Sigmoid colon (tissue), 7 donors: ENCODE results near the gene OLFML1. TPM values are rescaled to one million over a fixed set of nuclear protein-coding genes. Genes with fewer than 3 reads are reported as not detected.

Source experiments
- DNase-seq: peaks from one replicate; pipeline ENCODE4 v3.0.0-alpha.2; 2019
- H3K27ac ChIP-seq, 4 donors: fragments of 200-600 bp; sonication (generic); one replicate each; pipeline ENCODE4 v1.5.1; 2016 to 2019; ENCODE audit warnings: mild to moderate bottlenecking in 1 of 4
- H3K27me3 ChIP-seq, 3 donors: fragments of 200-600 bp; sonication (generic); one replicate each; pipeline ENCODE4 v1.5.1; 2019; ENCODE audit warnings: mild to moderate bottlenecking in 1 of 3
- H3K36me3 ChIP-seq, 4 donors: fragments of 200-600 bp; sonication (generic); one replicate each; pipeline ENCODE4 v1.5.1; 2016 to 2019
- H3K4me1 ChIP-seq, 4 donors: fragments of 200-600 bp; sonication (generic); one replicate each; pipeline ENCODE4 v1.5.1; 2017 to 2019
- H3K4me3 ChIP-seq, 4 donors: fragments of 200-600 bp; sonication (generic); one replicate each; pipeline ENCODE4 v1.5.1; 2017 to 2019; ENCODE audit warnings: mild to moderate bottlenecking in 2 of 4, moderate library complexity in 1 of 4
- H3K9me3 ChIP-seq, 4 donors: fragments of 200-600 bp in 3 of 4; sonication (generic) in 3 of 4; one replicate each; pipeline versions ENCODE4 v1.5.1 to v1.6.1; 2013 to 2019
- EP300 ChIP-seq, 4 donors: sonication (generic); formaldehyde crosslinking; IDR thresholded peaks; one replicate each; pipeline ENCODE4 v1.6.1; 2017; ENCODE audit warnings: antibody characterized with exemption in 4 of 4
- POLR2A ChIP-seq, 2 donors: fragments of 450-650 bp; IDR thresholded peaks; one replicate each; pipeline ENCODE4 v1.6.1; 2016; ENCODE audit warnings: antibody characterized with exemption in 2 of 2, mild to moderate bottlenecking in 2 of 2, moderate library complexity in 2 of 2
- POLR2AphosphoS5 ChIP-seq, 4 donors: sonication (generic); formaldehyde crosslinking; IDR thresholded peaks; one replicate each; pipeline ENCODE4 v1.6.1; 2017; ENCODE audit warnings: antibody characterized with exemption in 4 of 4
- WGBS, 2 donors: extraction: QIAGEN DNeasy Blood & Tissue Kit; methylation state at CpG; one replicate each; pipeline ENCODE4 v1.1.7; 2013; 5-methylcytosine and 5-hydroxymethylcytosine counted together
- intact Hi-C: fragments of 100-400 bp; cut with DNase I; formaldehyde crosslinking; loops from one replicate; pipeline ENCODE4 v1.15.1; 2023
- polyA plus RNA-seq, 3 donors: library from polyadenylated mRNA; stranded (reverse); fragments of 200-250 nt; gene quantifications; one replicate each; pipeline ENCODE4 v1.2.3, GENCODE V29; 2013
- total RNA-seq, 4 donors: library from RNA; depleted of rRNA; stranded (reverse); fragments of >200 nt; gene quantifications; one replicate each; pipeline ENCODE4 v1.1.0, GENCODE V29; 2016
- TF ChIP-seq, protein P1 (sequence below), 4 experiments: fragments of 450-650 bp in 3 of 4; fragments of 200-600 bp in 1 of 4; IDR thresholded peaks; one replicate each; pipeline ENCODE4 v1.5.1; 2016 to 2019; ENCODE audit warnings: antibody characterized with exemption in 4 of 4, mild to moderate bottlenecking in 3 of 4, moderate library complexity in 2 of 4
- donor health status: healthy with polysubstance abuse.
- donor health status: Bipolar disorder and iron deficiency.
- donor health status: healthy.

OLFML1 gene
- total and polyA plus RNA-seq, 7 donors = 1.8 to 14.7 (median 4.9) TPM; not detected in 1

DNA sequence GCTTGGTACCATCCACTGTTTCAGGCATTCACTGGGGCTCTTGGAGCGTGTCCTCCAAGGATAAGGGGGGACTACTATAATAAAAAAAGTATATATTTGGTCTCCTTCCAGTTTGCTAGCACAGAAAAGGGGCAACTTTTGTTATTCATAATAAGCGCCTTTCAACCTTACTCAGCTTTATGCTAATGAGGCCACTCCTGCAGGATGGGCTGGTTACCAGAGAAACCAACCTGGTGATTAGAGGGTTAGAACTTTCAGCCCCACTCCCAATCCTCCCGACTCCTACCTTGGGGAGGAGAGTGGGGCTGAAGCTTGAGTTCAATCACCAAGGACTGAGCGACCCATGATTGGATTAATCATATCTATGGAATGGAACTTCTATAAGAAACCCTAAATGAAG lies 60.3 kb downstream of the OLFML1 start:
- Histone ChIP-seq H3K4me3 (no peak overlapping the region), H3K27ac (no peak overlapping the region), H3K4me1 (no peaks in the 10 kb centered on the region), H3K27me3 (no peaks in the 10 kb centered on the region), H3K9me3 (no peaks in the 10 kb centered on the region), H3K36me3 (no peaks in the 10 kb centered on the region)
- no peak for DNase-seq
- no peak for TF ChIP-seq POLR2AphosphoS5 (IDR thresholded peaks at IDR 0.05)
- TF ChIP-seq EP300 (IDR thresholded peaks at IDR 0.05) = no peak
- no peak for TF ChIP-seq POLR2A (IDR thresholded peaks at IDR 0.05)
- TF ChIP-seq, protein P1, sequence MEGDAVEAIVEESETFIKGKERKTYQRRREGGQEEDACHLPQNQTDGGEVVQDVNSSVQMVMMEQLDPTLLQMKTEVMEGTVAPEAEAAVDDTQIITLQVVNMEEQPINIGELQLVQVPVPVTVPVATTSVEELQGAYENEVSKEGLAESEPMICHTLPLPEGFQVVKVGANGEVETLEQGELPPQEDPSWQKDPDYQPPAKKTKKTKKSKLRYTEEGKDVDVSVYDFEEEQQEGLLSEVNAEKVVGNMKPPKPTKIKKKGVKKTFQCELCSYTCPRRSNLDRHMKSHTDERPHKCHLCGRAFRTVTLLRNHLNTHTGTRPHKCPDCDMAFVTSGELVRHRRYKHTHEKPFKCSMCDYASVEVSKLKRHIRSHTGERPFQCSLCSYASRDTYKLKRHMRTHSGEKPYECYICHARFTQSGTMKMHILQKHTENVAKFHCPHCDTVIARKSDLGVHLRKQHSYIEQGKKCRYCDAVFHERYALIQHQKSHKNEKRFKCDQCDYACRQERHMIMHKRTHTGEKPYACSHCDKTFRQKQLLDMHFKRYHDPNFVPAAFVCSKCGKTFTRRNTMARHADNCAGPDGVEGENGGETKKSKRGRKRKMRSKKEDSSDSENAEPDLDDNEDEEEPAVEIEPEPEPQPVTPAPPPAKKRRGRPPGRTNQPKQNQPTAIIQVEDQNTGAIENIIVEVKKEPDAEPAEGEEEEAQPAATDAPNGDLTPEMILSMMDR (IDR thresholded peaks at IDR 0.05) = no peak
- 92 to 94% methylated on average over 4 of the region's 4 CpGs for WGBS, 2 donors
- intact Hi-C loops = no loop called here

DNA sequence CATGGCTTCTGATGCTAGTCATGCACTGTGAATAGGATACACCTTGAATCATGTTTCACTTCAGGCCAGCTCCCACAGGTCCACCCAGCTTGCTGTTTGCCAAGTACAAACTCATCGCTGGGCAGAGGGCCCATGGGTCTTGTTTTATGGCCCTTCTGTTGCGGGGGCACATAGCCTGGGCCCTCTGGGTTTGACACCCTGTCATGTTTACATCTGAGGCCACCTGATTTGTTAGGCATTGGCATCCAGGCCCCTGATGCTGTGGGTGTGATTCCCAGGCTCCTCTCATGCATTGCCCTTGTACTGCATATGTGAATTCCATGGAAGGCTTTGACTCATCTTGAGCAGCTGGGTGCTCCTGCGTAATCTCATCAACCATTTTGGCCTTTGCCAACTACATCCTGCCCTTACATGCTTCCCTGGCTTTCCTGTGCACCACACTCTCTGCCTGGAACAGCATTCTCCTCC lies 61.1 kb downstream of the OLFML1 start:
- DNase-seq = no peak
- H3K27ac ChIP-seq = no peak overlapping the region
- TF ChIP-seq EP300 (IDR thresholded peaks at IDR 0.05) (no peak), POLR2AphosphoS5 (IDR thresholded peaks at IDR 0.05) (no peak)
- 84 to 96% methylated on average over 3 of the region's 3 CpGs for WGBS, 2 donors
- no peak overlapping the region for H3K4me3 ChIP-seq
- intact Hi-C loops = no loop called here
- H3K27me3 ChIP-seq = no peaks in the 10 kb centered on the region
- no peaks in the 10 kb centered on the region for H3K9me3 ChIP-seq
- no peaks in the 10 kb centered on the region for H3K36me3 ChIP-seq
- no peaks in the 10 kb centered on the region for H3K4me1 ChIP-seq

DNA sequence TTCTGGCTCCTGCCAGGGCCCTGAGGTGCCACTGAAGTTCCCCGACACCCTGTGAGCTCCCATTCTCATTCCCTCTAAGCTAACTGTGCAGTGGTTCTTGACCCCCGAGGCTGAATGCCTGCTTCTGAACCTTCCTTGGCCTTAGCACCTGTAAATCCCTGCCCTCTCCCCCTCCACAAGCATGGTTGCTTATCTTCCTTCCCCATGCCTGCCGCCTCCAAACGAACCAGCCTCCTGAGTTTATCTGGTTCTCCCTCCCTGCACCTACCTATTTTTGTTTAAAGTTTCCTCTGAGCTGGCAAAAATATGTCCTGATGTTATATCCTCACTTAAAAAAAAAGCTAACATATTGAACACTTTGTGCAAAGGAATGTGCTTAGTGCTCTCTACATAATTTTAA lies 62.4 kb downstream of the OLFML1 start:
- no peak for DNase-seq
- intact Hi-C loops = no loop called here
- H3K4me3 ChIP-seq = no peak overlapping the region
- H3K27ac ChIP-seq = no peak overlapping the region
- no peaks in the 10 kb centered on the region for H3K4me1 ChIP-seq
- no peaks in the 10 kb centered on the region for H3K27me3 ChIP-seq
- TF ChIP-seq, protein P1 (IDR thresholded peaks at IDR 0.05) = no peak
- no peak for TF ChIP-seq POLR2A (IDR thresholded peaks at IDR 0.05)
- no peak for TF ChIP-seq POLR2AphosphoS5 (IDR thresholded peaks at IDR 0.05)
- no peak for TF ChIP-seq EP300 (IDR thresholded peaks at IDR 0.05)
- WGBS, 2 donors = 82 to 90% methylated on average over 4 of the region's 4 CpGs
- no peaks in the 10 kb centered on the region for H3K36me3 ChIP-seq
- H3K9me3 ChIP-seq = no peaks in the 10 kb centered on the region

DNA sequence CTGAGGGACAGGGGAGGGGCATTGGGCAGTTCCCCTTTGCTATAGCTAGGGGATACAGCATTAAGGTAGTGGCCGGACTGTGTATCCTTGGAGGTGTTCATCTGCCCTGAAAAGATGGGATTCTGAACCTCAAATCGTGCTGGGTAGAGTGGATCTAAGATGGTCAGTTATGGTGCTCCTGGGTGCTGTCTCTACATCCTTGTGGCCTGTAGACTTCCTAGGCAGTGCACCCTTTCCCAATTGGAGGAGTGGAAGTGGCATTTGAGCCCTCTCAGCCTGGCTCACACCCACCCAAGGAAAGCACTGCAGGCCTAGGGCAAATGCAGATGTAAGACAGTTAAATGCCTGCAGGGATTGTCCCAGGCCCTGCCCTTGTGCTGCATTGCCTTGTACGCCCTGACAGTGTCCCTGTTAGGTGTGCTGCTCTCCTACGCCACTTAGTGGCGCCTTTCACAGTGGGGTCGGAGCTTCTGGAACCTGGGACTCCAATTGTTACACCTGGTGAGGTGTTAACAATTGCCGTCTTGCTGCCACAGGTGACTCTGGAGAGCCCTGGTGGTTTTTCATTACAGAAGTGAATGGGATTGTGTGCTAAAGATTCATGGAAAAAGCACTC lies 63.5 kb downstream of the OLFML1 start:
- TF ChIP-seq EP300 (IDR thresholded peaks at IDR 0.05) = no peak
- no peak for TF ChIP-seq POLR2AphosphoS5 (IDR thresholded peaks at IDR 0.05)
- no peak for TF ChIP-seq POLR2A (IDR thresholded peaks at IDR 0.05)
- TF ChIP-seq, protein P1 (IDR thresholded peaks at IDR 0.05) = no peak
- intact Hi-C loops = no loop called here
- DNase-seq = no peak
- Histone ChIP-seq H3K27ac (no peak overlapping the region), H3K36me3 (no peaks in the 10 kb centered on the region), H3K9me3 (no peaks in the 10 kb centered on the region), H3K4me1 (no peaks in the 10 kb centered on the region), H3K4me3 (no peak overlapping the region), H3K27me3 (no peaks in the 10 kb centered on the region)
- 36 to 69% methylated on average over 7 of the region's 7 CpGs for WGBS, 2 donors

DNA sequence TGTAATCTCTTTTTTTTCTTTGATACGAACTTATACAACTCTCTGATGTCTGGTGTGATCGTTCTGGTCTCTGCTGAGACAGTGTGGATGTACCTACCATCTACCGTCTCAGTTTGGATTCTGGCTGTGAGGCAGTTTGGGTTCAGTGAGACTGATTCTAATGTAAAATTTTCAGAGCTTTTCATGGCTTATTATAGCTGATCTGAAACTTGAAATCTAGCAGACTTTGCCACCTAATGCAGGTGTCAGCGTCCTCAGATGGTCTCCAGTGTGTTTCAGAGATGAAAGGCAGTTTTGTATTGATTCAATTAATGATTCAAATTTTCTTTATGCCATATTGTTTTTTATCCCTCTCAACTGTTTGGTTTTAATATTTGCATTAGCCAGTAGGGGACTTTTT lies 64.4 kb downstream of the OLFML1 start:
- no peaks in the 10 kb centered on the region for H3K36me3 ChIP-seq
- H3K4me3 ChIP-seq = no peak overlapping the region
- 67 to 87% methylated on average over 4 of the region's 4 CpGs for WGBS, 2 donors
- H3K4me1 ChIP-seq = peaks cover 0 to under 1% (median 0%) of the 10 kb centered on the region in 4 donors
- no peak for TF ChIP-seq POLR2A (IDR thresholded peaks at IDR 0.05)
- TF ChIP-seq, protein P1 (IDR thresholded peaks at IDR 0.05) = no peak
- no peak for TF ChIP-seq POLR2AphosphoS5 (IDR thresholded peaks at IDR 0.05)
- no peak for TF ChIP-seq EP300 (IDR thresholded peaks at IDR 0.05)
- no peaks in the 10 kb centered on the region for H3K9me3 ChIP-seq
- no peak overlapping the region for H3K27ac ChIP-seq
- no peaks in the 10 kb centered on the region for H3K27me3 ChIP-seq
- intact Hi-C loops = no loop called here
- no peak for DNase-seq
